Loucy (cell line): ENCODE data around the gene PRPF40B.

Source experiments
- H2AFZ ChIP-seq: fragments of 200-600 bp; sonication (generic); 2 replicates; pipeline ENCODE4 v1.6.0; 2016; ENCODE audit warnings: antibody characterized with exemption, mild to moderate bottlenecking, low read length, moderate library complexity
- H3F3A ChIP-seq: fragments of 200-600 bp; 2 replicates; pipeline ENCODE4 v1.6.0; 2016; ENCODE audit warnings: antibody characterized with exemption, low read depth, mild to moderate bottlenecking
- H3K27me3 ChIP-seq: fragments of 200-600 bp; sonication (generic); 2 replicates; pipeline ENCODE4 v1.6.1; 2014; ENCODE audit warnings: low read length, mild to moderate bottlenecking; ENCODE audit not compliant: insufficient read depth, poor library complexity, severe bottlenecking
- H3K36me3 ChIP-seq: fragments of 200-600 bp; sonication (generic); 2 replicates; pipeline ENCODE4 v1.6.1; 2016; ENCODE audit warnings: low read length; ENCODE audit not compliant: insufficient read depth
- H3K4me1 ChIP-seq: fragments of 200-600 bp; sonication (generic); 2 replicates; pipeline ENCODE4 v1.5.1; 2014; ENCODE audit warnings: low read length, mild to moderate bottlenecking; ENCODE audit not compliant: insufficient read depth, poor library complexity, severe bottlenecking
- H3K4me2 ChIP-seq: fragments of 200-600 bp; sonication (generic); 2 replicates; pipeline ENCODE4 v1.6.0; 2014; ENCODE audit warnings: antibody characterized with exemption, low read length, low read depth, mild to moderate bottlenecking; ENCODE audit not compliant: poor library complexity, severe bottlenecking
- H3K4me3 ChIP-seq: fragments of 200-600 bp; sonication (generic); 2 replicates; pipeline ENCODE4 v1.5.1; 2014; ENCODE audit warnings: low read length, mild to moderate bottlenecking, mixed read lengths; ENCODE audit not compliant: poor library complexity, severe bottlenecking
- H3K79me2 ChIP-seq: fragments of 200-600 bp; sonication (generic); 2 replicates; pipeline ENCODE4 v1.6.1; 2014; ENCODE audit warnings: low read length; ENCODE audit not compliant: insufficient read depth
- H3K9ac ChIP-seq: fragments of 200-600 bp; sonication (generic); 2 replicates; pipeline ENCODE4 v1.6.0; 2014; ENCODE audit warnings: mild to moderate bottlenecking, low read depth, low read length, moderate library complexity; ENCODE audit not compliant: poor library complexity, severe bottlenecking
- H3K9me2 ChIP-seq: fragments of 200-600 bp; sonication (generic); replicated peaks from 2 replicates; pipeline ENCODE4 v1.6.1; 2016; ENCODE audit warnings: low read depth, low read length, mixed read lengths
- H3K9me3 ChIP-seq: fragments of 200-600 bp; sonication (generic); 2 replicates; pipeline ENCODE4 v1.6.1; 2014; ENCODE audit warnings: mild to moderate bottlenecking, antibody characterized with exemption, low read length, low read depth; ENCODE audit not compliant: insufficient read depth
- H4K20me1 ChIP-seq: fragments of 200-600 bp; sonication (generic); 2 replicates; pipeline ENCODE4 v1.6.0; 2014; ENCODE audit warnings: antibody characterized with exemption, low read length, mild to moderate bottlenecking; ENCODE audit not compliant: insufficient read depth, poor library complexity, severe bottlenecking
- EZH2phosphoT487 ChIP-seq: fragments of 200-600 bp; IDR thresholded peaks from 2 replicates; pipeline ENCODE4 v1.6.1; 2018; ENCODE audit warnings: antibody characterized with exemption, mild to moderate bottlenecking, moderate library complexity, borderline replicate concordance
- TF ChIP-seq, protein P1 (sequence below): fragments of 200-600 bp; sonication (generic); conservative IDR thresholded peaks from 2 replicates; pipeline ENCODE4 v1.5.1; 2014; ENCODE audit warnings: mild to moderate bottlenecking, antibody characterized with exemption, low read length

PRPF40B gene

DNA sequence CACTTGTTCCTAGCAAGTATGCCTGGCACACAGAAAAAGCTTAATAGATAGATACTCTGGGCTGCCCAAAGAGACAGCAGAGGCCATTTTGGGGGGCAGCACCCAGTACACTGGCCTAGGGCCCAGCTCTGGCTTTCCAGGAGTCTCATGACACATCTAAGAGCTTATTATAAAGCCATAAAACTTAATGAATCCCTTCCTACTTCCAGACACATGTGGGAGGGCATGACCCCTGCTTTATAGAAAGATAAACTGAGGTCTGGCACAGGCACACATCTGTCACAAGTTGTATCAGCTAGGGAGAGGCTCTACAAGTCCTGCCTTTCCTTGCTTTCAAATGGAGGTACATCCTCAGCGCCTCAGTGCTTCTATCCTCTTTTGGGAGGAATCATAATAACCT, 56.7 kb downstream of the PRPF40B start:
- H3K9me2 ChIP-seq = no peaks in the 10 kb centered on the region
- no peaks in the 10 kb centered on the region for H3K36me3 ChIP-seq
- no peaks in the 10 kb centered on the region for H3F3A ChIP-seq
- no peaks in the 10 kb centered on the region for H3K9me3 ChIP-seq
- H3K4me1 ChIP-seq = peaks cover 35% of the 10 kb centered on the region
- no peak overlapping the region for H3K9ac ChIP-seq
- peaks cover 60% of the 10 kb centered on the region; the same call in 1 of the 2 replicates for H3K79me2 ChIP-seq
- no peaks in the 10 kb centered on the region for H4K20me1 ChIP-seq
- H2AFZ ChIP-seq = no peak overlapping the region
- no peak overlapping the region for H3K4me3 ChIP-seq
- H3K27me3 ChIP-seq = no peaks in the 10 kb centered on the region
- H3K4me2 ChIP-seq = no peak overlapping the region
- TF ChIP-seq EZH2phosphoT487 = no peak
- TF ChIP-seq, protein P1, sequence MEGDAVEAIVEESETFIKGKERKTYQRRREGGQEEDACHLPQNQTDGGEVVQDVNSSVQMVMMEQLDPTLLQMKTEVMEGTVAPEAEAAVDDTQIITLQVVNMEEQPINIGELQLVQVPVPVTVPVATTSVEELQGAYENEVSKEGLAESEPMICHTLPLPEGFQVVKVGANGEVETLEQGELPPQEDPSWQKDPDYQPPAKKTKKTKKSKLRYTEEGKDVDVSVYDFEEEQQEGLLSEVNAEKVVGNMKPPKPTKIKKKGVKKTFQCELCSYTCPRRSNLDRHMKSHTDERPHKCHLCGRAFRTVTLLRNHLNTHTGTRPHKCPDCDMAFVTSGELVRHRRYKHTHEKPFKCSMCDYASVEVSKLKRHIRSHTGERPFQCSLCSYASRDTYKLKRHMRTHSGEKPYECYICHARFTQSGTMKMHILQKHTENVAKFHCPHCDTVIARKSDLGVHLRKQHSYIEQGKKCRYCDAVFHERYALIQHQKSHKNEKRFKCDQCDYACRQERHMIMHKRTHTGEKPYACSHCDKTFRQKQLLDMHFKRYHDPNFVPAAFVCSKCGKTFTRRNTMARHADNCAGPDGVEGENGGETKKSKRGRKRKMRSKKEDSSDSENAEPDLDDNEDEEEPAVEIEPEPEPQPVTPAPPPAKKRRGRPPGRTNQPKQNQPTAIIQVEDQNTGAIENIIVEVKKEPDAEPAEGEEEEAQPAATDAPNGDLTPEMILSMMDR = no peak

DNA sequence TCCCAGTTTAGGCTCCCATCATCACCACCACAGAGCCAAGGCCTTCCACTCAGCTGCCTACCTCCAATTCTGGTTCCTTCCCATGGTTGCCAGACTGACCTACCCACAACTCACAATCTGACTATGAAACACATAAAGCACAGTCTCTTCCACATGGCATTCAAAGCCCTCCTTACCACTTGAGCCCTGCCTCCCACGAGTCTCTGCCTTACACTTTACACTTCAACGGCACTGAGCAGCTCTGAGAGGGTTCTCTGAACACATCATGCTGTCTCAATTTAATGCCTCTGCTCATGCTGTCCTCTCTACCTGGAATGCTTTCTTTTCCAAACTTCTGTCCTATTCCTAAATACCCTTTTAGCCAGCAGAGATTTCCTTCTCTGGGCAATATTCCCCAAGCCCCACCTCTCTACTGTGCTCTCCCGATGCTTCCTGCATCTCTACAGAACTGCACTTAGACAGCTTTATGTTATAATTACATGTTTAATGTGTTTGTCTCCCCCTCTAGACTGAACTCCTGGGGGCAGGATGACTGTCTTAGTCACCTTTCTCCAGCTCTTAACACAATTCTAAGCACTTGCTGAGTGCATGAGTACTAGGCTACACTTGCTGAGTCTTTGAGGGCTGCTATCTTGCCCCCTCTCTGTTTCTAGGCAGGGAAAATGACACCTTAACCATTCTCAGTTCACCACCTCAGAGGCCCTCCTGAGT, 60.4 kb downstream of the PRPF40B start:
- H4K20me1 ChIP-seq = no peaks in the 10 kb centered on the region
- H3K4me2 ChIP-seq = no peak overlapping the region
- H2AFZ ChIP-seq = no peak overlapping the region
- H3K9me3 ChIP-seq = no peaks in the 10 kb centered on the region
- no peaks in the 10 kb centered on the region for H3K36me3 ChIP-seq
- H3K4me3 ChIP-seq = no peak overlapping the region
- no peaks in the 10 kb centered on the region for H3F3A ChIP-seq
- no peak for TF ChIP-seq EZH2phosphoT487
- TF ChIP-seq, protein P1 = no peak; the same call in 1 of the 2 replicates
- no peaks in the 10 kb centered on the region for H3K27me3 ChIP-seq
- H3K9me2 ChIP-seq = no peaks in the 10 kb centered on the region
- H3K9ac ChIP-seq = no peak overlapping the region
- peaks cover 29% of the 10 kb centered on the region for H3K4me1 ChIP-seq
- peaks cover 73% of the 10 kb centered on the region; the same call in 1 of the 2 replicates for H3K79me2 ChIP-seq

DNA sequence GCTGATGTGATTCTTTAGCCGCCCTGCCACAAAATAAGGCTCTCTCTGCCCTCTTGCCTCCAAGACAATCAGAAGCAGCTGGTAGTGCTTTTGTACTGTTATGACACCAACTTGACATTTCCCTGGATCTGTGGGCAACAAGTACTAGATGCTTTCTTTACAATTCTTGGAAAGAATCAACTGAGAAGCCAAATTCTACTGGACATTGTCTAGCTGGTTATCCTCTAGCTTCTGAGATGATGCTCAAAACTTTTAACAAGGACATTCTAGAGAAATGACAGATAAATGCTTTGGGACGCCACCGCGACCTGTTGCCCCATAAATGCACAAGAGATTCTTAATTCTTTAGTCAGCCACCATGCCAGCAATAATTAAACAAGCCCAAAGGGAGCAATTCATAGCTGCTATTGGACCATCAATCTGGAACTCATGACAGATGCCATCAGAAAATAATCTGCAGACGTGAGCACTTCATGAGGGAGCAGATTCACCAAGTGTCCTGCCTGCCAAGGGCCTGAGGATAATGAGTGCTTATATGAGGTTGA, 61.0 kb downstream of the PRPF40B start:
- H2AFZ ChIP-seq = no peak overlapping the region
- H4K20me1 ChIP-seq = no peaks in the 10 kb centered on the region
- H3K4me2 ChIP-seq = no peak overlapping the region
- peaks cover 71% of the 10 kb centered on the region; the same call in 1 of the 2 replicates for H3K79me2 ChIP-seq
- no peak overlapping the region for H3K4me3 ChIP-seq
- no peaks in the 10 kb centered on the region for H3K27me3 ChIP-seq
- no peak overlapping the region for H3K9ac ChIP-seq
- H3K4me1 ChIP-seq = peaks cover 32% of the 10 kb centered on the region
- H3K9me3 ChIP-seq = no peaks in the 10 kb centered on the region
- no peaks in the 10 kb centered on the region for H3F3A ChIP-seq
- TF ChIP-seq, protein P1 = no peak
- TF ChIP-seq EZH2phosphoT487 = no peak
- no peaks in the 10 kb centered on the region for H3K9me2 ChIP-seq
- no peaks in the 10 kb centered on the region for H3K36me3 ChIP-seq
